ENCODE measurements around the gene PPP1R37.

Gene PPP1R37

DNA sequence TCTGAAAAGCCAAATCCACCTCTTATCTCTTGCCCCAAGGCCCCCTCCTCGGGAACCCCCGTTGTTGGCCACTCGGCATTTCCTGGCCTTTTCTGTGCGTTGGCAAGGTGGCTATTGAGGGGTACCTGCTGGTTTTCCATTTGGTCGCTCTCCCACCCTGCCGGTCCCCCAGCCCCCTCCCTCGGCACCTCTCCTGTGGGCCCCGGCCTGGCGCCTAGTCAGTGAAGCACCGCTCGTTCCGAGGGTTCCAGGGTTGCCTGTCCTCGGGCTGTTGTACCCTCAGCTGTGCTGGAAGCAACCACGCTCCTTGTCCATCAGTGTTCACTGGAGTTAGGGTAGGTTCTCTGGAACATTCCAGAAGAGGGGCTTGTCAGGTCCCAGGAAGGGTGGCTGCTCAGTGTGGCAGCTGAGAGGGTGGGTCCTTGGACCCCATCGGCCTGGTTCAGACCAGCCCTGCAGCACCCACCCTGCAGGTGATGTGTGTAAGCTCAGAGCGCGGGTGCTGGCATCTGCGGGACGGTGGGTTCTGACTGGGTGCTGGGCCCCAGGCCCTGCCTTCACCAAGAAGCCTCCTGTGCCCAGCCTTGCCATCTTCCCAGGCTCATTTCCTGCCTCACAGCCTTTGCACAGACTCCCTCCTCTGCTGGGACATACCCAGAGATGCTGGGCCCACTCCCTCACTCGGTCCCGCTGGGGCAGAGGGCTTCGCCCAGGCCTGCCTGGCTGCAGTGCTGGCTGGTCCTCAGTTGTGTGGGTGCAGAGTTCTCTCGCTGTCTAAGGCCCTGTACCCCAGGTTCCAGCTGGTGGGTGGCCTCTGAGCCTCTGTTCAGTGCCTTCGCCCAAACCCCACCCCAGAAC, 46.5 kb downstream of the PPP1R37 start:
- DNase-seq (ENCODE audit: low read depth, low spot score) = no peak
- no peak overlapping the region for H3K4me3 ChIP-seq (ENCODE audit: low read depth, low read length)
- POLR2A ChIA-PET = no interaction called here
- TF ChIP-seq, protein P1, sequence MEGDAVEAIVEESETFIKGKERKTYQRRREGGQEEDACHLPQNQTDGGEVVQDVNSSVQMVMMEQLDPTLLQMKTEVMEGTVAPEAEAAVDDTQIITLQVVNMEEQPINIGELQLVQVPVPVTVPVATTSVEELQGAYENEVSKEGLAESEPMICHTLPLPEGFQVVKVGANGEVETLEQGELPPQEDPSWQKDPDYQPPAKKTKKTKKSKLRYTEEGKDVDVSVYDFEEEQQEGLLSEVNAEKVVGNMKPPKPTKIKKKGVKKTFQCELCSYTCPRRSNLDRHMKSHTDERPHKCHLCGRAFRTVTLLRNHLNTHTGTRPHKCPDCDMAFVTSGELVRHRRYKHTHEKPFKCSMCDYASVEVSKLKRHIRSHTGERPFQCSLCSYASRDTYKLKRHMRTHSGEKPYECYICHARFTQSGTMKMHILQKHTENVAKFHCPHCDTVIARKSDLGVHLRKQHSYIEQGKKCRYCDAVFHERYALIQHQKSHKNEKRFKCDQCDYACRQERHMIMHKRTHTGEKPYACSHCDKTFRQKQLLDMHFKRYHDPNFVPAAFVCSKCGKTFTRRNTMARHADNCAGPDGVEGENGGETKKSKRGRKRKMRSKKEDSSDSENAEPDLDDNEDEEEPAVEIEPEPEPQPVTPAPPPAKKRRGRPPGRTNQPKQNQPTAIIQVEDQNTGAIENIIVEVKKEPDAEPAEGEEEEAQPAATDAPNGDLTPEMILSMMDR (IDR thresholded peaks at IDR 0.05; ENCODE audit: insufficient read depth, low read length, missing control alignments) = no peak
- CTCF ChIA-PET = interaction anchor here (2.1 kb wide), 1 partner anchor 14 kb away, joined by 8 read pairs; no protein-coding TSS in a partner anchor

- CTCF ChIA-PET = interaction anchor here (1.0 to 2.1 kb wide), 2 partner anchors 9 to 15 kb away, joined by 4 to 8 read pairs; no protein-coding TSS in a partner anchor
- no peak overlapping the region for H3K4me3 ChIP-seq (ENCODE audit: low read depth, low read length)
- POLR2A ChIA-PET = no interaction called here
Observed at GRCh38 chr19:45140144-45140503, 47.1 kb downstream of the PPP1R37 start.

DNA sequence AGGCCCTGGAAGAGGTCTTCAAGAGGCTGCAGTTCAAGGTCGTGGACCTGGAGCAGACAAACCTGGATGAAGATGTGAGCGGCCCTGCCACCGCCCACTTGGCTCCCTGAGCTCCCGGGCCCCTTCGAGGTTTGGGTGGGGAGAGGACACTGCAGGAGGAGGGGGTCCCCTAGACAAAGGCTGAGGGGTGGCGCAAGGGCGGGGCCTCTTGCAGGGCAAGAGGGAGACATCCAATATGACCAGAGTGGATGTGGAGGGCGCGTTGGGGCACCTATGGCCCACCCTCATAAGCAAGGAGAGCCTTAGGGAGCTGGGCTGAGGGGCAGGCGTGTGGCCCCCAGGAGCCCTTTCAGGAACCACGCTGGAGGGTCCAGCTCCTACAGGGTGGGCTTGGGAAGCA, 47.6 kb downstream of the PPP1R37 start:
- TF ChIP-seq, protein P1 (IDR thresholded peaks at IDR 0.05; ENCODE audit: insufficient read depth, low read length, missing control alignments) = no peak
- POLR2A ChIA-PET = no interaction called here
- H3K4me3 ChIP-seq (ENCODE audit: low read depth, low read length) = no peak overlapping the region
- DNase-seq (ENCODE audit: low read depth, low spot score) = no peak
- CTCF ChIA-PET = interaction anchor here (1.0 to 2.1 kb wide), 3 partner anchors 9 to 20 kb away, joined by 3 to 8 read pairs (median 4); partner anchors contain the start of gene NKPD1

More at GRCh38 chr19:45140144-45140503, 47.1 kb downstream of the PPP1R37 start:
- no peak for DNase-seq (ENCODE audit: low read depth, low spot score)
- TF ChIP-seq, protein P1 (IDR thresholded peaks at IDR 0.05; ENCODE audit: insufficient read depth, low read length, missing control alignments) = no peak

- ChIA-PET CTCF (interaction anchor here (1.0 to 2.1 kb wide), 3 partner anchors 8 to 19 kb away, joined by 3 to 8 read pairs (median 4); partner anchors contain the start of gene NKPD1), POLR2A (no interaction called here)
Observed at GRCh38 chr19:45141203-45141900, 48.4 kb downstream of the PPP1R37 start.

DNA sequence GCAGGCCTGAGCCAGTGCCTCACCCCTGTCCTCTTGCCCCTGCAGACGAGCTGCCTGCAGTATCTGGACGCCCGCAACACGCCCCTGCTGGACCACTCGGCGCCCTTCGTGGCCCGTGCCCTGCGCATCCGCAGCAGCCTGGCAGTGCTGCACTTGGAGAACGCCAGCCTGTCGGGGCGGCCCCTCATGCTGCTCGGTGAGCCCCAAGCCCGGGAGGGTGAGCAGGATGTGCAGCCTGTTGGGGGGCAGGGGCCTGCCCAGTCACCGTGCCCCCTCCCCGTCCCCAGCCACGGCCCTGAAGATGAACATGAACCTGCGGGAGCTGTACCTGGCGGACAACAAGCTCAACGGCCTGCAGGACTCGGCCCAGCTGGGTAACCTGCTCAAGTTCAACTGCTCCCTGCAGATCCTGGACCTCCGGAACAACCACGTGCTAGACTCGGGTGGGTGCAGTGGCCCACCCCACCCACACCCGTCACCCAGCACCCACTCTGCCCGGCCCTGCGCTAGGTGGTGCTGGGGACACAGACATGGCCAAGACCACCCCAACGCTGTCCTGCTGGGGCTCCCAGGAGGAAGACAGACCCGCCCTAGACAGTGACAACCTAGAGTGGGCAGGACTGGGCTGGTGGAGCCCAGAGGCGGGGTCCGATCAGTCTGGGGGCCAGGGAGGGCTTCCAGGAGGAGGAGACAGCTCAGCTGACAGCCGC, 49.2 kb downstream of the PPP1R37 start:
- TF ChIP-seq, protein P1 (IDR thresholded peaks at IDR 0.05; ENCODE audit: insufficient read depth, low read length, missing control alignments) = no peak
- DNase-seq (ENCODE audit: low read depth, low spot score) = no peak
- ChIA-PET POLR2A (no interaction called here), CTCF (interaction anchor here (2.3 kb wide), 1 partner anchor 17 kb away, joined by 13 read pairs; no protein-coding TSS in a partner anchor)
- H3K4me3 ChIP-seq (ENCODE audit: low read depth, low read length) = no peak overlapping the region

More at GRCh38 chr19:45141203-45141900, 48.4 kb downstream of the PPP1R37 start:
- DNase-seq (ENCODE audit: low read depth, low spot score) = no peak
- H3K4me3 ChIP-seq (ENCODE audit: low read depth, low read length) = no peak overlapping the region
- TF ChIP-seq, protein P1 (IDR thresholded peaks at IDR 0.05; ENCODE audit: insufficient read depth, low read length, missing control alignments) = no peak
